ENCODE results near the gene U2AF2.

U2AF2 gene

DNA sequence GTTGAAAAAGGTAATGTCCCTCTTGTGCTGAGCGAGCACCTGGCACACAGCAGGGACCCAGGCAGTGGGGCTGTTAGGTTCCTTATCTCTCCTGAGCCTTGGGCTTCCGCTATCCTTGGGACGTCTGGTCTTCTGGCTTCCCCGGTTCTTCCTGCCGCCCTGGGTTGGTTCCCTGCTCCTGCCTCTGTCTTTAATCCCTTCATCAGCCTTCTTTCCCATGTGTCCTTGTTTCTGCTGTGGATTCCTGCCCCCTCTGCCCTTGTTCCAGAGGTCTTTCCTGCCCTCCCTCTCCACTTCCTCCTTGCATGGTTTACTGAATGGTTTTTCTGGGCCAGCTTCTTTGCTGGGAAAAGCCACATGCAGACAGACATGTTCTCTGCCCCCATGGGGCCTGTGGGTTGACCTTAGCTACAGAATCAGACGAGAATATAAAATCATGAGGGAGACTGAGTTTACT, 22.8 kb downstream of the U2AF2 start:
- no peak for DNase-seq

DNA sequence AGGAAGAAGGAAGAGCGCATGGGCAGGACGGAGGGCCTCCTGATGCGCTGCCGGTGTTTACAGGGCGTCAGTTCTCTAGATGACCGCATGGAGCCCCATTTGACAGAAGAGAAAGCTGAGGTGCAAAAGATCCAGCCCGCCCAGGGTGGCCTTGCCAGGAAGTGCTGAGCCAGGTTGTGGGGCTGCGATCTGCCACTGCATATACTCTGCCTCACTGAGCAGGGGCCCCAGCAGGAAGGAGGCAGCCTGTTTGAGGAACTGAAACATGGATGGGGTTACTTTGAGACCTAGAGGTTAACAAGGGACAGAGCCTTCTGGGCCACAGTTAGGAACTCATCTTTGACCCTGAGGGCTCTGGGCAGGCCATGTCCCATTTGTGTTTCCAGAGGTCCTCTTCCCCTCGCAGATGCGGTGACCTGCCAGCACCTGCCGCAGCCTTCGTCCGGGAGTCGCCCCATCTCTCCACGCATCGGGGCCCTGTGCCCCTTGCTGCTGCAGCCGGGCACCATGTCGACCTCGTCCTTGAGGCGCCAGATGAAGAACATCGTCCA, 23.4 kb downstream of the U2AF2 start:
- DNase-seq = no peak

GRCh38 chr19:55679343-55680257, 24.8 kb downstream of the U2AF2 start:
- no peak for DNase-seq

DNA sequence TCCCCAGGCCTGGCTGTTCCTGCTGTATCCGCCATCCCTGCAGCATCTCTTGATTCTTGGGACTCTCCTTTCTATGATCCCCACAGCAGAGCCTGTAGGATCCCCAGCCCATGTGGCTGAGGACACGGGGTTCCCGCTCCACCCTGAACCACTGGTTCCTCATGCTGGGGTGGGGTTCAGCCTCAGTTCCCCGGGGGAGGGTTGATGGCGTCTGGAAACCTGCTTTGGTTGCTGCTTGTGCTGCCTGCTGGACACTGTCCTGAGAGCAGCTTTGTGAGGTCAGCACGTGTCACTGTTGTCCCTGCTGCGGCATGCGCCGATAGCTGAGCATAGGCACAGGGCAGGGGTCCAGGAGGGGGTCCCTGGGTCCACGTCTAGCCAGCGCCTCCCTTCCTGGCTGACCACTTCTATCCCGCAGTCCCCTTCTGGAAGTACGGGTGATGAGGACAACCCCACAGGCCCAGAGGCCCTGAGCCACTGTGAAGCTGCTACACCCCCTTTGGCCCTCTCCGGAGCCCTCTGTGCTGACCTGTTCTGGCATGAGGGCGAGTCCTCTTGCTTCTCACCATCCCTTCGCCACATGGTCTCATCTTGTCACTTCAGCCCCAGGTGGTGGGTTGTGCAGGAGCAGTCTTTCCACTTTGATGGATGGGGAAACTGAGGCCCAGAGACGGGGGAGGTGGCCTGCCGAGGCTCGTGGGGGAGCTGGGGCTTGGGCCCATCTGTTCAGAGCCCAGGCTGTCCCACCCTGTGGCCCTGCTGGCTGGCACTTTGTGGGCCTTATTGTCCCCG, 25.7 kb downstream of the U2AF2 start:
- no peak for DNase-seq

- no peak for DNase-seq
Observed at GRCh38 chr19:55681131-55682092, 26.6 kb downstream of the U2AF2 start.

- no peak for DNase-seq
Observed at GRCh38 chr19:55683449-55684261, 28.8 kb downstream of the U2AF2 start.

- no peak for DNase-seq
Observed at GRCh38 chr19:55684946-55685681, 30.3 kb downstream of the U2AF2 start.

DNA sequence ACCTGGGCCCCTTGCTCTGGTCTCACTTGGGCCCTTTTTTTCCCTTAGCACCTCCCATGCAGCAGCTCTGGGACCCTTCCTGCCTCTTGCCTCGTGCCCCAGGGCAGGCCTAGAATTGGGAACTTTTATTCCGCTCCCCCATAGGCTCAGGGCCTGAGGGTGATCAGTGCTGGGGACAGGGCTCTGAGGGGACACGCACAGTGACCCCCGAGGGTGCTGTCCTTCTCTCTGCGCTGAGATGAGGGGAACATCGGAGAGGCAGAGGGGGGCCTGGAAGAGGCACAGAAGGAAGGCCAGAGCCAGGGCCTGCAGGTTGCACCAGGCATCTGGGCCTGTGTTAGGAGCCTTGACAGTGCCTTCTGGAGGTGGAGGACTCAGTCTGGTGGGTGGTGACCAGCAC, 30.9 kb downstream of the U2AF2 start:
- no peak for DNase-seq

GRCh38 chr19:55686311-55687050, 31.6 kb downstream of the U2AF2 start:
- DNase-seq = no peak

DNA sequence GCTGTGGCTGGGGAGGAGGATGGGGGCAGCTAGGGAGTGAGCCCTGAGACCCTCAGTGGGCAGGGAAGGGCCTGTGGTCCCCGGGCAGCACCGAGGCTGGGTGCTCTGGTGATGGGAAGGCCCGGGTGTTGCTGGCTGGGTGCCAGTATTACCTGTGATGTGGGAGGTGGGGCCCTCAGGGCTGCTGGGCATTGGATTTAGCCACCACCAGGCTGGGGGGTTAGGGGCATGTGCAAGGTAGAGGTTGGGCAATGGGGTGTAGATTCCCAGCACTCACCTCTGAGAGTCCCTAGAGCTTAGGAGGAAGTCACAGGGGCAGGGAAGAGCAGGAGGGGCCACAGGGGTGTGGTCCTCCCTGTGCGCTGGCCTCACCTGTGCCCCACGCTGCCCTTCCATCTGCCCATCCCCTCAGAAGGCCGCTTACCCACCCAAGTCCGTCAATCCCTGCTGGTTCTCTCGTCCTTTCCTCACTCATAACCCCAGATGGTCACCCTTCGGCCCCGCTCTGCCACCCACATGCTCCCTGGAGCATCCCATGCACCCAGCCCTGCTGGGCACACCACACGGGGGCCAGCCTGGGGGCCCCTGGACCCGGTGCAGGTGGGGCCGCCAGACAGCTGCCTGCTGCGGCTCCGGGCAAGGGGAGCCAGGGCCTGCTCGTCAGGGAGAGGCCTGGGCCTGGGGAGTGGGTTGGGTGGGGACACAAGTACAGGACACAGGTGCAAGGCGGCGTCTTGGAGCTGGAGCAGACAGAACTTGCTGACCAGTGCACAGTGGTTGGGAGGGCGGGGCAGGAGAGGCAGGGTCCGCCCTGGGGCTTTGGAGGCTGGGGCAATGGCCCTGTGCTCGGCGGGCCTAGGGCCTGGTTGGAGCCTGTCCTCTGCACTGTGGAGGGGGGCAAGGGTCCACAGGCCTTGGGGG, 32.7 kb downstream of the U2AF2 start:
- DNase-seq = no peak

GRCh38 chr19:55688422-55689218, 33.8 kb downstream of the U2AF2 start:
- DNase-seq = no peak

DNA sequence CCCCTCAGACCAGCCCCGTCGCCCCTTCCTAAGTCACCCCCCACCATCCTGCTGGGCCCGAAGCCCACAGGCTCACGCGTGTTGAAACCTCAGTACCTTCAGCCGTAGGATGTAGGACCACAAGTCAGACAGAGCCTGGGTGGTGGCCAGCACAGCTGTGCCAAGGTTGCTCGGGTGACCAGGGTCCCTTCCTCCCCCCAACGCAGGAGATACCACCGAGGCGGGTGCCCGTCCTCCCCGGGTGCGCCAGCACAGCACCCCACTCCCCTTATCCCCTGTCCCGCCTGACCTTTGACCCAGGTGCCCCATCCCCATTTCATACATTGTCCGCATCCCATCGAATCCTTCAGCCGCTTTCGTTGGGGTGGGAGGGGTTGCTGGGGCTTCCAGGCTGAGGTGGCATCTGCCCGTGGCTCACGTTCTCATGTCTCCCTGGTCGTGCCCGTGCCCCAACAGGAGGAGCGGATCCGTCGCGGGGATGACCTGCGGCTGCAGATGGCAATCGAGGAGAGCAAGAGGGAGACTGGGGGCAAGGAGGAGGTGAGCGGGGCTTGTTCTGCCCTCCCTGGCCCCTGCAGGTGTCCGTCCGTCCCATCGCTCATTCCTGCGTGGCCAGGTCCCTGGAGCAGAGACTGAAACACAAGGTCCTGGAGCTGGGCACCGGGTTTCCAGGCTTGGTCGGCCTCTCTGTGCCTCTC, 34.7 kb downstream of the U2AF2 start:
- DNase-seq = no peak

DNA sequence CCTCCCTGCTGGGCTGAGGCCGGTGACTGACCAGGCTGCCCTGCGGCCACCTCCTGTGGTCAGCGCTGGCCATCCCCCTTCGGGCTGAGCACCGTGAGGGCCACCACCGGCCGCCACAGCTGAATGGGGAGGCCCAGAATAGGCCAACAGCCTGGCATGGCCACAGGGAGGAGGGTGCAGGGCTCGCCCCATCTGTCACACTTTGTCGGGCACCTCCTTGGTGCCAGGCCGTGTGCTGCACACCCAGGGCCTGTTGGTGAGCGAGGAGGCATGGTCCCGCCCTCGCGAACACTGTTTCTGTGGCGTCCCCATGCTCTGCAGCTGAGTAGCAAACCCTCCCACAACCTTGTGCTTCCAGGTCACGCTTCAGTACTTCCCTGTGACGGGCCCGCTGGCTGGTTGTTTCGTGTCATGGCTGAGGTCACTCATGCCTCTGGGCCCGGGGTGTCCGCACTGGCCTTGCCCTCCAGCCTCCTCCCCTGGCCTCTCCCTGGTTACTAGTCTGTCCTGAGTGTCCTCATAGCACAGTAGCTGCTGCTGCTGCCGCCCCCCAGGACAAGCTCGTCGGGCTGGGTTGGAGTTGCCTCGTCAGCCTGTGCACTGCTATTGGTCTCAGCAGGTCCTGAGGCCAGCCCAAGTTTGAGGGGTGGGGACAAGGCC, 35.4 kb downstream of the U2AF2 start:
- no peak for DNase-seq

- DNase-seq = no peak
Observed at GRCh38 chr19:55690769-55691545, 36.1 kb downstream of the U2AF2 start.

DNA sequence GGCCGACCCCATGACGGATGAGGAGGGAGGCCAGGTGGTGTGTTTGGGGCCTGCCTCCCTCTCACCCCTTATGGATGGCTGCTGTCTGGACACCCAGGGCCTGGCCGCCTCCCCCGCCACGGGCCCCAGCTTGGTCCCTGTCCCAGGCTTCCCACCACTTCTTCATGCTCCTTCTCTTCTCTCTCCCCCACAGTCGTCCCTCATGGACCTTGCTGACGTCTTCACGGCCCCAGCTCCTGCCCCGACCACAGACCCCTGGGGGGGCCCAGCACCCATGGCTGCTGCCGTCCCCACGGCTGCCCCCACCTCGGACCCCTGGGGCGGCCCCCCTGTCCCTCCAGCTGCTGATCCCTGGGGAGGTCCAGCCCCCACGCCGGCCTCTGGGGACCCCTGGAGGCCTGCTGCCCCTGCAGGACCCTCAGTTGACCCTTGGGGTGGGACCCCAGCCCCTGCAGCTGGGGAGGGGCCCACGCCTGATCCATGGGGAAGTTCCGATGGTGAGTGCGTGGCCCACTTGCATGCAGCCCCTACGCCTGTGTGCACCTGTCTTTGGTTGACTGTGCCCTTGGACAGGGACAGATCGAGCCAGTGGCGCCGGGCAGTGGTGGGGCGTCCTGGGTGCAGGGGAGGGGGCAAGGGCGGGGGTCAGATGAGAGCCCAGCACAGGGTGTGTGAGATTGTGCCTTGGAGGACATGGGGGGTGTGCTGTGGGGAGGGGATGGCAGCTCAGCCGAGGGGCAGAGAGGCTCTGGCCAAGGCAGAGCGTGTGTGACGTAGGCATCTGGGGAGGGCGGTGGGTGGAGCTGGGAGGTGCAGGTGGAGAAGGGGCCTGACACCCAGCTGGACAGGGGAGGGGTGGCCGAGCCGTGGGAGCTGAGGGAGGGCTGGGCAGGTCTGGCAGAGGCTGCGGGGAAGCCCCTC, 37.0 kb downstream of the U2AF2 start:
- DNase-seq = no peak

Measured in activated CD4-positive, alpha-beta T cell treated with anti-CD3 and anti-CD28 coated beads, Interleukin-2, amount 50 U/mL, for 1 hour (primary cell).